Neural cell (in vitro differentiated cells): ENCODE measurements around the gene SLC9A3.

Source experiments
- POLR2AphosphoS5 ChIP-seq: IDR thresholded peaks from 2 replicates; pipeline ENCODE4 v1.6.1; 2012
- SMC3 ChIP-seq: fragments of 450-650 bp; conservative IDR thresholded peaks from 2 replicates; pipeline ENCODE4 v1.6.1; 2014; ENCODE audit warnings: antibody characterized with exemption, mild to moderate bottlenecking, moderate library complexity; ENCODE audit not compliant: poor library complexity
- TF ChIP-seq, protein P1 (sequence below): fragments of 450-650 bp; IDR thresholded peaks from 2 replicates; pipeline ENCODE4 v1.5.1; 2014; ENCODE audit warnings: antibody characterized with exemption, mild to moderate bottlenecking, moderate library complexity; ENCODE audit not compliant: poor library complexity, severe bottlenecking
- TF ChIP-seq, protein P2 (sequence below): IDR thresholded peaks from 2 replicates; pipeline ENCODE4 v1.6.1; 2012; ENCODE audit warnings: borderline replicate concordance

DNA sequence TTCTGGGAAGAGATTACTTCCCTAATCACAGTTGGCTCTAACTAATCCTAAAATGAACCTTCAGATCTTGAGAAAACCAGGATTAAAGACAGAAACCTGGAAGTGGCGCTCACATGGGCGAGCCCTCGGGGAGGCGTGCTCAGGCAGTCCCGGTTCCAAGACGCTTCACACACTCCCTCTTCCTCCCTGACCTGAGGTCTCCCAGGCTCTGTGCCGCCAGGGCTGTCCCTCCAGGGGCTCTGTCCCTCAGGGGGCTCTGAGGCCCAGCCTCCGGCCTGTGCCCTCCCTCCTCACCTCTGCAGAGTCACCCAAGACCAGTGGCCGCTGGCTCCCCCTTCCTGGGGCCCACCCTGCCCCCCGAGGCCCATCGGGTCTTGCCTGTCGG, 10.2 kb downstream of the SLC9A3 start:
- TF ChIP-seq, protein P1, sequence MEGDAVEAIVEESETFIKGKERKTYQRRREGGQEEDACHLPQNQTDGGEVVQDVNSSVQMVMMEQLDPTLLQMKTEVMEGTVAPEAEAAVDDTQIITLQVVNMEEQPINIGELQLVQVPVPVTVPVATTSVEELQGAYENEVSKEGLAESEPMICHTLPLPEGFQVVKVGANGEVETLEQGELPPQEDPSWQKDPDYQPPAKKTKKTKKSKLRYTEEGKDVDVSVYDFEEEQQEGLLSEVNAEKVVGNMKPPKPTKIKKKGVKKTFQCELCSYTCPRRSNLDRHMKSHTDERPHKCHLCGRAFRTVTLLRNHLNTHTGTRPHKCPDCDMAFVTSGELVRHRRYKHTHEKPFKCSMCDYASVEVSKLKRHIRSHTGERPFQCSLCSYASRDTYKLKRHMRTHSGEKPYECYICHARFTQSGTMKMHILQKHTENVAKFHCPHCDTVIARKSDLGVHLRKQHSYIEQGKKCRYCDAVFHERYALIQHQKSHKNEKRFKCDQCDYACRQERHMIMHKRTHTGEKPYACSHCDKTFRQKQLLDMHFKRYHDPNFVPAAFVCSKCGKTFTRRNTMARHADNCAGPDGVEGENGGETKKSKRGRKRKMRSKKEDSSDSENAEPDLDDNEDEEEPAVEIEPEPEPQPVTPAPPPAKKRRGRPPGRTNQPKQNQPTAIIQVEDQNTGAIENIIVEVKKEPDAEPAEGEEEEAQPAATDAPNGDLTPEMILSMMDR = no peak
- no peak for TF ChIP-seq POLR2AphosphoS5
- no peak for TF ChIP-seq SMC3
- TF ChIP-seq, protein P2, sequence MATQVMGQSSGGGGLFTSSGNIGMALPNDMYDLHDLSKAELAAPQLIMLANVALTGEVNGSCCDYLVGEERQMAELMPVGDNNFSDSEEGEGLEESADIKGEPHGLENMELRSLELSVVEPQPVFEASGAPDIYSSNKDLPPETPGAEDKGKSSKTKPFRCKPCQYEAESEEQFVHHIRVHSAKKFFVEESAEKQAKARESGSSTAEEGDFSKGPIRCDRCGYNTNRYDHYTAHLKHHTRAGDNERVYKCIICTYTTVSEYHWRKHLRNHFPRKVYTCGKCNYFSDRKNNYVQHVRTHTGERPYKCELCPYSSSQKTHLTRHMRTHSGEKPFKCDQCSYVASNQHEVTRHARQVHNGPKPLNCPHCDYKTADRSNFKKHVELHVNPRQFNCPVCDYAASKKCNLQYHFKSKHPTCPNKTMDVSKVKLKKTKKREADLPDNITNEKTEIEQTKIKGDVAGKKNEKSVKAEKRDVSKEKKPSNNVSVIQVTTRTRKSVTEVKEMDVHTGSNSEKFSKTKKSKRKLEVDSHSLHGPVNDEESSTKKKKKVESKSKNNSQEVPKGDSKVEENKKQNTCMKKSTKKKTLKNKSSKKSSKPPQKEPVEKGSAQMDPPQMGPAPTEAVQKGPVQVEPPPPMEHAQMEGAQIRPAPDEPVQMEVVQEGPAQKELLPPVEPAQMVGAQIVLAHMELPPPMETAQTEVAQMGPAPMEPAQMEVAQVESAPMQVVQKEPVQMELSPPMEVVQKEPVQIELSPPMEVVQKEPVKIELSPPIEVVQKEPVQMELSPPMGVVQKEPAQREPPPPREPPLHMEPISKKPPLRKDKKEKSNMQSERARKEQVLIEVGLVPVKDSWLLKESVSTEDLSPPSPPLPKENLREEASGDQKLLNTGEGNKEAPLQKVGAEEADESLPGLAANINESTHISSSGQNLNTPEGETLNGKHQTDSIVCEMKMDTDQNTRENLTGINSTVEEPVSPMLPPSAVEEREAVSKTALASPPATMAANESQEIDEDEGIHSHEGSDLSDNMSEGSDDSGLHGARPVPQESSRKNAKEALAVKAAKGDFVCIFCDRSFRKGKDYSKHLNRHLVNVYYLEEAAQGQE = no peak
